ENCODE data around the gene SSRP1. TPM values are rescaled to one million over a fixed set of nuclear protein-coding genes. Genes with fewer than 3 reads are reported as not detected.

The SSRP1 gene
- total RNA-seq, 4 donors from 2014 or later, result 70.0 to 86.5 (median 78.1) TPM

GRCh38 chr11:57370941-57371340 is 35.2 kb upstream of the SSRP1 start:
- Histone ChIP-seq H3K4me3 (replicated peaks in 1 of 3) (no peak overlapping the region), H3K27ac (no peak overlapping the region), H3K27me3 (no peaks in the 10 kb centered on the region), H3K36me3 (no peaks in the 10 kb centered on the region), H3K9me3 (no peaks in the 10 kb centered on the region), H3K4me1 (peaks cover 7 to 10% of the 10 kb centered on the region in 2 donors)
- TF ChIP-seq POLR2A (IDR thresholded peaks at IDR 0.05), result no peak
- TF ChIP-seq CTCF (IDR thresholded peaks at IDR 0.05), result no peak
- DNase-seq, result no peak
- intact Hi-C loops (cut with DNase I), result no loop called here

GRCh38 chr11:57370251-57370650 is 34.6 kb upstream of the SSRP1 start:
- WGBS, 2 donors, result 85 to 94% methylated on average over 7 of the region's 7 CpGs
- TF ChIP-seq POLR2A (IDR thresholded peaks at IDR 0.05) (no peak), CTCF (IDR thresholded peaks at IDR 0.05) (no peak)
- no peak for DNase-seq
- Histone ChIP-seq H3K27ac (no peak overlapping the region), H3K9me3 (no peaks in the 10 kb centered on the region), H3K36me3 (no peaks in the 10 kb centered on the region), H3K27me3 (no peaks in the 10 kb centered on the region), H3K4me1 (peaks cover 7 to 10% of the 10 kb centered on the region in 2 donors), H3K4me3 (replicated peaks in 1 of 3) (no peak overlapping the region)
- intact Hi-C loops (cut with DNase I), result no loop called here

- Histone ChIP-seq H3K4me1 (peaks cover 7 to 10% of the 10 kb centered on the region in 2 donors), H3K36me3 (no peaks in the 10 kb centered on the region), H3K9me3 (no peaks in the 10 kb centered on the region), H3K4me3 (replicated peaks in 1 of 3) (no peak overlapping the region), H3K27me3 (no peaks in the 10 kb centered on the region), H3K27ac (no peak overlapping the region)
- intact Hi-C loops (cut with DNase I), result no loop called here
- 68 to 77% methylated on average over 5 of the region's 5 CpGs for WGBS, 2 donors
- no peak for DNase-seq
- TF ChIP-seq POLR2A (IDR thresholded peaks at IDR 0.05), result no peak
Measured at GRCh38 chr11:57368845-57369232, 33.1 kb upstream of the SSRP1 start.

GRCh38 chr11:57368106-57368844 is 32.6 kb upstream of the SSRP1 start:
- Histone ChIP-seq H3K4me3 (replicated peaks in 1 of 3) (no peak overlapping the region), H3K27ac (no peak overlapping the region), H3K27me3 (no peaks in the 10 kb centered on the region), H3K36me3 (no peaks in the 10 kb centered on the region), H3K4me1 (peaks cover 7 to 10% of the 10 kb centered on the region in 2 donors), H3K9me3 (no peaks in the 10 kb centered on the region)
- peak; percentile 58 to 63 for DNase-seq
- TF ChIP-seq CTCF (IDR thresholded peaks at IDR 0.05) (no peak), POLR2A (IDR thresholded peaks at IDR 0.05) (no peak)
- intact Hi-C loops (cut with DNase I), result no loop called here
- WGBS, 2 donors, result 49 to 55% methylated on average over 12 to 13 of the region's 19 CpGs

GRCh38 chr11:57364851-57365660 is 29.4 kb upstream of the SSRP1 start:
- H3K27ac ChIP-seq, result no peak overlapping the region
- WGBS, 2 donors, result 73 to 85% methylated on average over 6 to 9 of the region's 9 CpGs
- peaks cover 7 to 10% of the 10 kb centered on the region in 2 donors for H3K4me1 ChIP-seq
- H3K4me3 ChIP-seq (replicated peaks in 1 of 3), result no peak overlapping the region
- no peak for DNase-seq
- no peak for TF ChIP-seq POLR2A (IDR thresholded peaks at IDR 0.05)
- no peaks in the 10 kb centered on the region for H3K9me3 ChIP-seq
- H3K36me3 ChIP-seq, result no peaks in the 10 kb centered on the region
- intact Hi-C loops (cut with DNase I), result no loop called here
- no peaks in the 10 kb centered on the region for H3K27me3 ChIP-seq

Measured in thyroid gland (tissue), 4 donors.